Anterior cingulate cortex (tissue), 58 donors: ENCODE results near the gene ATF3.
"Not testable (repeated sequence)": the region's sequence is repeated elsewhere in the genome, so short reads cannot be mapped to it uniquely, and the experiment has no call there.

Experiments
- DNase-seq, 58 donors: peaks; one replicate each; lab custom pipeline; 2025; lab: John Stamatoyannopoulos, UW

The ATF3 gene

GRCh38 chr1:212646588-212646987, 38.0 kb downstream of the ATF3 start:
- DNase-seq: peak in 1 of 58 donors; percentile 4

GRCh38 chr1:212647004-212647403, 38.4 kb downstream of the ATF3 start:
- no peak for DNase-seq

GRCh38 chr1:212648431-212648830, 39.9 kb downstream of the ATF3 start:
- DNase-seq: no peak

GRCh38 chr1:212649020-212649419, 40.5 kb downstream of the ATF3 start:
- no peak for DNase-seq

- no peak for DNase-seq
Measured at GRCh38 chr1:212650228-212650627, 41.7 kb downstream of the ATF3 start.

GRCh38 chr1:212651521-212651920, 43.0 kb downstream of the ATF3 start:
- DNase-seq: no peak

GRCh38 chr1:212651977-212652376, 43.4 kb downstream of the ATF3 start:
- no peak for DNase-seq

- DNase-seq: no peak
Measured at GRCh38 chr1:212652609-212653008, 44.0 kb downstream of the ATF3 start.

GRCh38 chr1:212655668-212656440, 47.3 kb downstream of the ATF3 start:
- no peak for DNase-seq

- no peak for DNase-seq
Measured at GRCh38 chr1:212656730-212657129, 48.2 kb downstream of the ATF3 start.

GRCh38 chr1:212658250-212658649, 49.7 kb downstream of the ATF3 start:
- not testable (repeated sequence) for DNase-seq

- no peak for DNase-seq
Measured at GRCh38 chr1:212664409-212665199, 56.0 kb downstream of the ATF3 start.

GRCh38 chr1:212665241-212666115, 56.9 kb downstream of the ATF3 start:
- DNase-seq: peak in 53 of 58 donors; percentile 7 to 87 (median 64)

- DNase-seq: no peak
Measured at GRCh38 chr1:212666116-212666775, 57.7 kb downstream of the ATF3 start.

- peak in 4 of 58 donors; percentile 6 to 38 (median 22) for DNase-seq
Measured at GRCh38 chr1:212667223-212668139, 58.9 kb downstream of the ATF3 start.

- no peak for DNase-seq
Measured at GRCh38 chr1:212668477-212668876, 59.9 kb downstream of the ATF3 start.

GRCh38 chr1:212669102-212669501, 60.5 kb downstream of the ATF3 start:
- DNase-seq: no peak

GRCh38 chr1:212669600-212669999, 61.0 kb downstream of the ATF3 start:
- DNase-seq: no peak

- no peak for DNase-seq
Measured at GRCh38 chr1:212670301-212670700, 61.7 kb downstream of the ATF3 start.
